Measurements from ENCODE around the gene CDH18.

- TF ChIP-seq EP300 (IDR thresholded peaks at IDR 0.05) (no peak), CTCF (IDR thresholded peaks at IDR 0.05) (no peak), POLR2A (IDR thresholded peaks at IDR 0.05) (no peak)
Observed at GRCh38 chr5:19790829-19791466, 197.1 kb downstream of the CDH18 start.
